Panc1 (cell line): ENCODE measurements around the gene TGM4. TPM values are rescaled to one million over a fixed set of nuclear protein-coding genes. Genes with fewer than 3 reads are reported as not detected.

ENCODE experiments used
- ATAC-seq: fragments of 200-7000 bp; cut with Tn5 transposase; 2 replicates; pipeline ENCODE4 v1.9.1; 2020; ENCODE audit warnings: mild to moderate bottlenecking, moderate library complexity
- BruUV-seq: library from RNA; stranded (reverse); fragments of 400-500 nt; replicated peaks from 2 replicates; lab custom pipeline; 2021; lab: Mats Ljungman, UMichigan
- CTCF ChIA-PET: fragments of 300-600 bp; sonication (Branson Sonifier 250); formaldehyde crosslinking; loops from one replicate; lab custom pipeline; 2022; ENCODE audit warnings: antibody characterized with exemption; lab: Charles Lee
- POLR2A ChIA-PET: fragments of 300-600 bp; sonication (Branson Sonifier 250); formaldehyde crosslinking; loops from one replicate; lab custom pipeline; 2022; ENCODE audit warnings: antibody characterized with exemption; lab: Charles Lee
- DNase-seq: peaks from one replicate; pipeline ENCODE4 v3.0.0-alpha.2; 2010; ENCODE audit warnings: low read depth, low spot score
- H3K27ac ChIP-seq: 2 replicates; pipeline ENCODE4 v1.5.1; 2011; ENCODE audit warnings: mild to moderate bottlenecking, low read length, inconsistent platforms
- H3K27me3 ChIP-seq: fragments of 200-500 bp; sonication (Bioruptor generic); 2 replicates; pipeline ENCODE4 v1.6.0; 2014; ENCODE audit warnings: low read length, inconsistent platforms; ENCODE audit not compliant: control insufficient read depth, insufficient read depth
- H3K36me3 ChIP-seq: fragments of 200-500 bp; sonication (Bioruptor generic); 2 replicates; pipeline ENCODE4 v1.5.1; 2014; ENCODE audit warnings: inconsistent platforms, mild to moderate bottlenecking, low read length, moderate library complexity; ENCODE audit not compliant: control insufficient read depth, insufficient read depth
- H3K4me1 ChIP-seq: 2 replicates; pipeline ENCODE4 v1.5.1; 2011; ENCODE audit warnings: inconsistent platforms, mild to moderate bottlenecking, low read length, moderate library complexity; ENCODE audit not compliant: control insufficient read depth, insufficient read depth
- H3K4me3 ChIP-seq, 2 experiments: 2 replicates each; pipeline ENCODE4 v1.5.1; 2011 to 2012; ENCODE audit warnings: low read depth in 2 of 2, low read length in 2 of 2, mild to moderate bottlenecking in 2 of 2, inconsistent platforms in 1 of 2, moderate library complexity in 1 of 2
- H3K9me3 ChIP-seq: fragments of 200-500 bp; sonication (Bioruptor generic); 2 replicates; pipeline ENCODE4 v1.5.1; 2014; ENCODE audit warnings: low read depth, mild to moderate bottlenecking, inconsistent platforms, low read length, moderate library complexity; ENCODE audit not compliant: control insufficient read depth, insufficient read depth
- POLR2AphosphoS5 ChIP-seq: IDR thresholded peaks from 2 replicates; pipeline ENCODE4 v1.6.1; 2012; ENCODE audit warnings: mild to moderate bottlenecking, low read depth, low read length, moderate library complexity
- SIN3A ChIP-seq: IDR thresholded peaks from 2 replicates; pipeline ENCODE4 v1.6.1; 2012; ENCODE audit warnings: low read depth, mild to moderate bottlenecking, low read length, moderate library complexity, borderline replicate concordance; ENCODE audit not compliant: insufficient read depth
- TCF7L2 ChIP-seq: IDR thresholded peaks from 2 replicates; pipeline ENCODE4 v1.6.1; 2011; ENCODE audit warnings: mild to moderate bottlenecking, low read depth, low read length, inconsistent platforms
- in situ Hi-C: cut with HindIII; loops from 2 replicates; pipeline ENCODE4 v1.10.0; 2016; ENCODE audit warnings: low sequenced_read_pairs, low pct_unique_long_range_greater_than_20kb
- intact Hi-C: fragments of 100-400 bp; cut with micrococcal nuclease; formaldehyde crosslinking; loops from one replicate; pipeline ENCODE4 v1.10.0; 2022; ENCODE audit not compliant: unreplicated experiment
- total RNA-seq: library from RNA; stranded (reverse); gene quantifications from one replicate; pipeline ENCODE4 v1.2.1, GENCODE V29; 2021; ENCODE audit not compliant: unreplicated experiment
- TF ChIP-seq, protein P1 (sequence below), 2 experiments: IDR thresholded peaks; 2 replicates each; pipeline ENCODE4 v1.6.1; 2011 to 2012; ENCODE audit warnings: low read depth in 2 of 2, control low read depth in 1 of 2, low read length in 1 of 2, mild to moderate bottlenecking in 1 of 2, moderate library complexity in 1 of 2; ENCODE audit not compliant: insufficient read depth in 1 of 2
- TF ChIP-seq, protein P2 (sequence below): fragments of 450-650 bp; IDR thresholded peaks from 2 replicates; pipeline ENCODE4 v1.5.1; 2017; ENCODE audit warnings: mild to moderate bottlenecking

The TGM4 gene
- total RNA-seq, 1 experiment from 2014 or later: 0.46 TPM

GRCh38 chr3:44833394-44833793 lies 41.0 kb upstream of the TGM4 start:
- BruUV-seq: no TSS peak
- H3K36me3 ChIP-seq: peaks cover 13% of the 10 kb centered on the region; the same call in 1 of the 2 replicates

GRCh38 chr3:44835684-44836083 lies 38.7 kb upstream of the TGM4 start:
- DNase-seq: no peak
- in situ Hi-C loops: no loop called here
- ChIA-PET CTCF (no interaction called here), POLR2A (no interaction called here)
- no peak overlapping the region for H3K27ac ChIP-seq
- peaks cover 5% of the 10 kb centered on the region; the same call in 1 of the 2 replicates for H3K9me3 ChIP-seq
- no TSS peak for BruUV-seq
- intact Hi-C loops: no loop called here
- H3K36me3 ChIP-seq: peaks cover 4% of the 10 kb centered on the region; the same call in 1 of the 2 replicates
- TF ChIP-seq SIN3A: no peak
- no peak for TF ChIP-seq TCF7L2
- TF ChIP-seq, protein P1, sequence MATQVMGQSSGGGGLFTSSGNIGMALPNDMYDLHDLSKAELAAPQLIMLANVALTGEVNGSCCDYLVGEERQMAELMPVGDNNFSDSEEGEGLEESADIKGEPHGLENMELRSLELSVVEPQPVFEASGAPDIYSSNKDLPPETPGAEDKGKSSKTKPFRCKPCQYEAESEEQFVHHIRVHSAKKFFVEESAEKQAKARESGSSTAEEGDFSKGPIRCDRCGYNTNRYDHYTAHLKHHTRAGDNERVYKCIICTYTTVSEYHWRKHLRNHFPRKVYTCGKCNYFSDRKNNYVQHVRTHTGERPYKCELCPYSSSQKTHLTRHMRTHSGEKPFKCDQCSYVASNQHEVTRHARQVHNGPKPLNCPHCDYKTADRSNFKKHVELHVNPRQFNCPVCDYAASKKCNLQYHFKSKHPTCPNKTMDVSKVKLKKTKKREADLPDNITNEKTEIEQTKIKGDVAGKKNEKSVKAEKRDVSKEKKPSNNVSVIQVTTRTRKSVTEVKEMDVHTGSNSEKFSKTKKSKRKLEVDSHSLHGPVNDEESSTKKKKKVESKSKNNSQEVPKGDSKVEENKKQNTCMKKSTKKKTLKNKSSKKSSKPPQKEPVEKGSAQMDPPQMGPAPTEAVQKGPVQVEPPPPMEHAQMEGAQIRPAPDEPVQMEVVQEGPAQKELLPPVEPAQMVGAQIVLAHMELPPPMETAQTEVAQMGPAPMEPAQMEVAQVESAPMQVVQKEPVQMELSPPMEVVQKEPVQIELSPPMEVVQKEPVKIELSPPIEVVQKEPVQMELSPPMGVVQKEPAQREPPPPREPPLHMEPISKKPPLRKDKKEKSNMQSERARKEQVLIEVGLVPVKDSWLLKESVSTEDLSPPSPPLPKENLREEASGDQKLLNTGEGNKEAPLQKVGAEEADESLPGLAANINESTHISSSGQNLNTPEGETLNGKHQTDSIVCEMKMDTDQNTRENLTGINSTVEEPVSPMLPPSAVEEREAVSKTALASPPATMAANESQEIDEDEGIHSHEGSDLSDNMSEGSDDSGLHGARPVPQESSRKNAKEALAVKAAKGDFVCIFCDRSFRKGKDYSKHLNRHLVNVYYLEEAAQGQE (IDR thresholded peaks at IDR 0.05; ENCODE audit: insufficient read depth in 1 of 2, low read depth in 2 of 2, low read length in 1 of 2): no peak
- H3K27me3 ChIP-seq: no peaks in the 10 kb centered on the region
- H3K4me1 ChIP-seq: no peaks in the 10 kb centered on the region
- H3K4me3 ChIP-seq: no peak overlapping the region
- ATAC-seq: no peak

More at GRCh38 chr3:44833394-44833793, 41.0 kb upstream of the TGM4 start:
- TF ChIP-seq, protein P1 (IDR thresholded peaks at IDR 0.05; ENCODE audit: insufficient read depth in 1 of 2, low read depth in 2 of 2, low read length in 1 of 2): no peak
- no peak for TF ChIP-seq POLR2AphosphoS5
- TF ChIP-seq SIN3A: no peak
- TF ChIP-seq TCF7L2: no peak
- TF ChIP-seq, protein P2, sequence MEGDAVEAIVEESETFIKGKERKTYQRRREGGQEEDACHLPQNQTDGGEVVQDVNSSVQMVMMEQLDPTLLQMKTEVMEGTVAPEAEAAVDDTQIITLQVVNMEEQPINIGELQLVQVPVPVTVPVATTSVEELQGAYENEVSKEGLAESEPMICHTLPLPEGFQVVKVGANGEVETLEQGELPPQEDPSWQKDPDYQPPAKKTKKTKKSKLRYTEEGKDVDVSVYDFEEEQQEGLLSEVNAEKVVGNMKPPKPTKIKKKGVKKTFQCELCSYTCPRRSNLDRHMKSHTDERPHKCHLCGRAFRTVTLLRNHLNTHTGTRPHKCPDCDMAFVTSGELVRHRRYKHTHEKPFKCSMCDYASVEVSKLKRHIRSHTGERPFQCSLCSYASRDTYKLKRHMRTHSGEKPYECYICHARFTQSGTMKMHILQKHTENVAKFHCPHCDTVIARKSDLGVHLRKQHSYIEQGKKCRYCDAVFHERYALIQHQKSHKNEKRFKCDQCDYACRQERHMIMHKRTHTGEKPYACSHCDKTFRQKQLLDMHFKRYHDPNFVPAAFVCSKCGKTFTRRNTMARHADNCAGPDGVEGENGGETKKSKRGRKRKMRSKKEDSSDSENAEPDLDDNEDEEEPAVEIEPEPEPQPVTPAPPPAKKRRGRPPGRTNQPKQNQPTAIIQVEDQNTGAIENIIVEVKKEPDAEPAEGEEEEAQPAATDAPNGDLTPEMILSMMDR: no peak
- in situ Hi-C loops (no loop called here), intact Hi-C loops (no loop called here)
- H3K9me3 ChIP-seq: peaks cover 5% of the 10 kb centered on the region; the same call in 1 of the 2 replicates
- no peak for DNase-seq
- no peak for ATAC-seq
- POLR2A ChIA-PET: no interaction called here
- CTCF ChIA-PET: no interaction called here
- H3K4me3 ChIP-seq: no peak overlapping the region
- no peaks in the 10 kb centered on the region for H3K27me3 ChIP-seq
- no peaks in the 10 kb centered on the region for H3K4me1 ChIP-seq
- no peak overlapping the region for H3K27ac ChIP-seq
